Measurements from ENCODE around the gene NPY2R.

The NPY2R gene

DNA sequence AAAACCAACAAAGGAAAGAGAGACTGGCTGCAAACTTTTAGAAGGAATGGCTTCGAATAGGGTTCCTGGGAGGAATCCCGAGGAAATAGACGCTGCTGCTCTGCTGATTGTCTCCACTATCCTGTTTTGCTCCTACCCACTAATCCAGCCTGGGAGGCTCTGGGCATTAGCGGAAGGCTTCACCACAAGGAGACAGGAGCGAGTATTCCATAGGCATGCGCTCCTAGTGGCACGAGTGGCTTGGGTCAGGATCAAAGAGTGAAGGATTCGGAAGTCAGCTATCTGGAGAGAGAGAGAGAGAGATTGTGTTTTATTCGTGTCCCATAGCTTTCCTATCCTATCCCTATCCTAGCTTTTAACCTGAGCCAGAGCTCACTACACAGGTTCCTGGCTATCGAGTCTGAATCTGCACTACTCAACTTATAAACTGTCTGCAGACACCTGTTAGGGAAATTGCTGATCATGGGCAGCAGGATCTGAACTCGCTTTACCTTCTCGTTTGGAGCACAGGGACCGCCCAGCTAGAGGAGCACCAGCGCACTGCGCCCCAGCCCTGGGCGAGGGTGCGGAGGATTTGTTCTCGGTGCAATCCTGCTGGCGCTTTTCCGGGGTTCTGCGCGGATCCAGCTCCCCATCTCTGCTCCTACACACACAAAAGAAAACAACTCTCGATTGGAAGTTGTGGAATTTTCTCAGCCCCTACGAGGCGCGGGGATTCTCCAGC lies 740 bp upstream of the NPY2R start (continued):
- TF ChIP-seq, protein P1, sequence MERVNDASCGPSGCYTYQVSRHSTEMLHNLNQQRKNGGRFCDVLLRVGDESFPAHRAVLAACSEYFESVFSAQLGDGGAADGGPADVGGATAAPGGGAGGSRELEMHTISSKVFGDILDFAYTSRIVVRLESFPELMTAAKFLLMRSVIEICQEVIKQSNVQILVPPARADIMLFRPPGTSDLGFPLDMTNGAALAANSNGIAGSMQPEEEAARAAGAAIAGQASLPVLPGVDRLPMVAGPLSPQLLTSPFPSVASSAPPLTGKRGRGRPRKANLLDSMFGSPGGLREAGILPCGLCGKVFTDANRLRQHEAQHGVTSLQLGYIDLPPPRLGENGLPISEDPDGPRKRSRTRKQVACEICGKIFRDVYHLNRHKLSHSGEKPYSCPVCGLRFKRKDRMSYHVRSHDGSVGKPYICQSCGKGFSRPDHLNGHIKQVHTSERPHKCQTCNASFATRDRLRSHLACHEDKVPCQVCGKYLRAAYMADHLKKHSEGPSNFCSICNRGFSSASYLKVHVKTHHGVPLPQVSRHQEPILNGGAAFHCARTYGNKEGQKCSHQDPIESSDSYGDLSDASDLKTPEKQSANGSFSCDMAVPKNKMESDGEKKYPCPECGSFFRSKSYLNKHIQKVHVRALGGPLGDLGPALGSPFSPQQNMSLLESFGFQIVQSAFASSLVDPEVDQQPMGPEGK (CRISPR knock-in tag; IDR thresholded peaks at IDR 0.05; ENCODE audit: borderline replicate concordance), result no peak
- TF ChIP-seq ZFP30 (CRISPR knock-in tag; IDR thresholded peaks at IDR 0.05), result no peak

DNA sequence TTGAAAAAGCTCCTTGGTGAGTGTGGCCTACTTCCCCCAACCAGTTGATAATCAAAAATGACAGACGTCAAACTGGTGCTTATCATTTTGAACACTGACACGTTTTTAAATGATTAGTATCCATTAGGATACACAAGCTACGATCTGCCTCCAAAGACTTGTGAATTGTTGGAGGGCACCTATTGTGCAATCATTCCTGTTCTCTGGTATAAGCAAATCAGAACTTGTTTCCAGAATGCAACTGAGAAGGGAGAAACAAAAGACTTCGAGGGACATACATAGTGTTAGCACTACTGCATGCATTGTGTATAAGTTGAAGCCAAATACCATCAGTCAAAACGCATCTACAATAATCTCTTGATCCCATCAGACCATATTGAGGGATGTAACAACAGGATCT lies 11.6 kb downstream of the NPY2R start:
- no peak for ATAC-seq
- no peak for TF ChIP-seq RARB (CRISPR knock-in tag; IDR thresholded peaks at IDR 0.05)
- no peak for TF ChIP-seq CSDC2 (CRISPR knock-in tag; IDR thresholded peaks at IDR 0.05)
- no peak for TF ChIP-seq ZC3H10 (CRISPR knock-in tag; IDR thresholded peaks at IDR 0.05)
- TF ChIP-seq GLIS3 (CRISPR knock-in tag; IDR thresholded peaks at IDR 0.05), result no peak
- TF ChIP-seq CREB5 (CRISPR knock-in tag; IDR thresholded peaks at IDR 0.05; ENCODE audit: low read depth), result no peak
- TF ChIP-seq POU6F1 (CRISPR knock-in tag; IDR thresholded peaks at IDR 0.05; ENCODE audit: borderline replicate concordance, low read depth), result no peak
- no peak for TF ChIP-seq PPARA (CRISPR knock-in tag; IDR thresholded peaks at IDR 0.05; ENCODE audit: borderline replicate concordance)
- TF ChIP-seq TCF4 (CRISPR knock-in tag; IDR thresholded peaks at IDR 0.05; ENCODE audit: borderline replicate concordance), result no peak
- TF ChIP-seq ZFP3 (CRISPR knock-in tag; IDR thresholded peaks at IDR 0.05), result no peak
- no peak for TF ChIP-seq OSR1 (CRISPR knock-in tag; IDR thresholded peaks at IDR 0.05)
- TF ChIP-seq ARNTL (CRISPR knock-in tag; IDR thresholded peaks at IDR 0.05; ENCODE audit: borderline replicate concordance, low read depth), result no peak
- TF ChIP-seq, protein P1 (CRISPR knock-in tag; IDR thresholded peaks at IDR 0.05; ENCODE audit: borderline replicate concordance), result no peak
- no peak for TF ChIP-seq BACH2 (CRISPR knock-in tag; IDR thresholded peaks at IDR 0.05; ENCODE audit: borderline replicate concordance)
- TF ChIP-seq ISL1 (CRISPR knock-in tag; IDR thresholded peaks at IDR 0.05), result no peak
- TF ChIP-seq, protein P2, sequence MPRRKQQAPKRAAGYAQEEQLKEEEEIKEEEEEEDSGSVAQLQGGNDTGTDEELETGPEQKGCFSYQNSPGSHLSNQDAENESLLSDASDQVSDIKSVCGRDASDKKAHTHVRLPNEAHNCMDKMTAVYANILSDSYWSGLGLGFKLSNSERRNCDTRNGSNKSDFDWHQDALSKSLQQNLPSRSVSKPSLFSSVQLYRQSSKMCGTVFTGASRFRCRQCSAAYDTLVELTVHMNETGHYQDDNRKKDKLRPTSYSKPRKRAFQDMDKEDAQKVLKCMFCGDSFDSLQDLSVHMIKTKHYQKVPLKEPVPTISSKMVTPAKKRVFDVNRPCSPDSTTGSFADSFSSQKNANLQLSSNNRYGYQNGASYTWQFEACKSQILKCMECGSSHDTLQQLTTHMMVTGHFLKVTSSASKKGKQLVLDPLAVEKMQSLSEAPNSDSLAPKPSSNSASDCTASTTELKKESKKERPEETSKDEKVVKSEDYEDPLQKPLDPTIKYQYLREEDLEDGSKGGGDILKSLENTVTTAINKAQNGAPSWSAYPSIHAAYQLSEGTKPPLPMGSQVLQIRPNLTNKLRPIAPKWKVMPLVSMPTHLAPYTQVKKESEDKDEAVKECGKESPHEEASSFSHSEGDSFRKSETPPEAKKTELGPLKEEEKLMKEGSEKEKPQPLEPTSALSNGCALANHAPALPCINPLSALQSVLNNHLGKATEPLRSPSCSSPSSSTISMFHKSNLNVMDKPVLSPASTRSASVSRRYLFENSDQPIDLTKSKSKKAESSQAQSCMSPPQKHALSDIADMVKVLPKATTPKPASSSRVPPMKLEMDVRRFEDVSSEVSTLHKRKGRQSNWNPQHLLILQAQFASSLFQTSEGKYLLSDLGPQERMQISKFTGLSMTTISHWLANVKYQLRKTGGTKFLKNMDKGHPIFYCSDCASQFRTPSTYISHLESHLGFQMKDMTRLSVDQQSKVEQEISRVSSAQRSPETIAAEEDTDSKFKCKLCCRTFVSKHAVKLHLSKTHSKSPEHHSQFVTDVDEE (CRISPR knock-in tag; IDR thresholded peaks at IDR 0.05), result no peak
- no peak for TF ChIP-seq ZNF70 (CRISPR knock-in tag; IDR thresholded peaks at IDR 0.05)
- no peak for TF ChIP-seq TOX (CRISPR knock-in tag; IDR thresholded peaks at IDR 0.05; ENCODE audit: borderline replicate concordance)
- no peak for TF ChIP-seq CSRNP3 (CRISPR knock-in tag; IDR thresholded peaks at IDR 0.05)

Data from SK-N-SH treated with all-trans-retinoic acid at 6 μM for 48 hours (cell line).